NCI-H526 (cell line): ENCODE results near the gene SORCS2.

Source experiments
- DNase-seq, 2 experiments: peaks; one replicate each; lab custom pipeline; 2025; lab: John Stamatoyannopoulos, UW

The SORCS2 gene

GRCh38 chr4:7306021-7306965 is 114.0 kb downstream of the SORCS2 start:
- no peak for DNase-seq

- no peak for DNase-seq
These were observed 114.6 kb downstream of the SORCS2 start for GRCh38 chr4:7306986-7307385.

- DNase-seq, result no peak
These were observed 115.2 kb downstream of the SORCS2 start for GRCh38 chr4:7307394-7308099.

GRCh38 chr4:7309181-7309580 is 116.8 kb downstream of the SORCS2 start:
- peak in 1 of 2 experiments; percentile 26 for DNase-seq

- no peak for DNase-seq
These were observed 117.5 kb downstream of the SORCS2 start for GRCh38 chr4:7309636-7310390.

GRCh38 chr4:7310451-7310850 is 118.1 kb downstream of the SORCS2 start:
- no peak for DNase-seq

GRCh38 chr4:7311205-7311604 is 118.9 kb downstream of the SORCS2 start:
- no peak for DNase-seq

- DNase-seq, result no peak
These were observed 120.4 kb downstream of the SORCS2 start for GRCh38 chr4:7312691-7313090.

GRCh38 chr4:7313347-7313811 is 121.0 kb downstream of the SORCS2 start:
- DNase-seq, result peak in 1 of 2 experiments; percentile 17

- DNase-seq, result no peak
These were observed 121.7 kb downstream of the SORCS2 start for GRCh38 chr4:7313991-7314390.

GRCh38 chr4:7315286-7315685 is 122.9 kb downstream of the SORCS2 start:
- no peak for DNase-seq

- DNase-seq, result no peak
These were observed 123.6 kb downstream of the SORCS2 start for GRCh38 chr4:7315935-7316334.

GRCh38 chr4:7319024-7319423 is 126.7 kb downstream of the SORCS2 start:
- DNase-seq, result no peak

- DNase-seq, result no peak
These were observed 128.0 kb downstream of the SORCS2 start for GRCh38 chr4:7320206-7320797.

GRCh38 chr4:7322166-7322991 is 130.0 kb downstream of the SORCS2 start:
- DNase-seq, result peak; percentile 17 to 72

GRCh38 chr4:7323461-7323871 is 131.1 kb downstream of the SORCS2 start:
- no peak for DNase-seq

GRCh38 chr4:7323872-7324650 is 131.7 kb downstream of the SORCS2 start:
- DNase-seq, result peak in 1 of 2 experiments; percentile 26

GRCh38 chr4:7324651-7325121 is 132.3 kb downstream of the SORCS2 start:
- DNase-seq, result peak in 1 of 2 experiments; percentile 15

GRCh38 chr4:7325541-7325940 is 133.2 kb downstream of the SORCS2 start:
- no peak for DNase-seq

- DNase-seq, result no peak
These were observed 134.0 kb downstream of the SORCS2 start for GRCh38 chr4:7326306-7326692.
